Lung (tissue), 12 donors: ENCODE results near the gene PDS5B. TPM values are rescaled to one million over a fixed set of nuclear protein-coding genes. Genes with fewer than 3 reads are reported as not detected.

ENCODE experiments used
- ATAC-seq: fragments of 200-7000 bp; cut with Tn5 transposase; one replicate; pipeline ENCODE4 v1.9.1; 2020; ENCODE audit warnings: moderate number of reproducible peaks; ENCODE audit not compliant: insufficient read depth, low FRiP score
- DNase-seq, 3 donors: peaks; one replicate each; pipeline ENCODE4 v3.0.0-alpha.2; 2013 to 2017
- H3K27ac ChIP-seq, 2 donors: one replicate each; pipeline ENCODE4 v1.5.1; 2013; ENCODE audit warnings: mild to moderate bottlenecking in 2 of 2, moderate library complexity in 2 of 2, control low read depth in 1 of 2, inconsistent platforms in 1 of 2, low read depth in 1 of 2, low read length in 1 of 2
- H3K27me3 ChIP-seq, 3 donors: one replicate each; pipeline ENCODE4 v1.5.1; 2013; ENCODE audit warnings: low read length in 2 of 3; ENCODE audit not compliant: control insufficient read depth in 3 of 3, insufficient read depth in 3 of 3
- H3K36me3 ChIP-seq, 4 donors: one replicate each; pipeline ENCODE4 v1.5.1; 2013; ENCODE audit warnings: low read length in 4 of 4, mild to moderate bottlenecking in 1 of 4, moderate library complexity in 1 of 4; ENCODE audit not compliant: control insufficient read depth in 4 of 4, insufficient read depth in 4 of 4
- H3K4me1 ChIP-seq, 5 donors: one replicate each; pipeline ENCODE4 v1.5.1; 2013; ENCODE audit warnings: low read length in 5 of 5, mild to moderate bottlenecking in 2 of 5, moderate library complexity in 1 of 5; ENCODE audit not compliant: control insufficient read depth in 5 of 5, insufficient read depth in 5 of 5
- H3K4me3 ChIP-seq: one replicate; pipeline ENCODE4 v1.5.1; 2013; ENCODE audit warnings: mild to moderate bottlenecking, control low read depth, moderate library complexity
- H3K9ac ChIP-seq, 2 donors: one replicate each; pipeline ENCODE4 v1.5.1; 2013; ENCODE audit warnings: low read length in 2 of 2, control low read depth in 1 of 2; ENCODE audit not compliant: insufficient read depth in 1 of 2
- H3K9me3 ChIP-seq, 4 donors: one replicate each; pipeline ENCODE4 v1.5.1; 2013; ENCODE audit warnings: low read length in 3 of 4, mild to moderate bottlenecking in 1 of 4, moderate library complexity in 1 of 4; ENCODE audit not compliant: control insufficient read depth in 4 of 4, insufficient read depth in 3 of 4
- CTCF ChIP-seq: IDR thresholded peaks from 2 replicates; pipeline ENCODE4 v1.5.1; 2012; ENCODE audit warnings: mild to moderate bottlenecking; ENCODE audit errors: control extremely low read depth, extremely low read depth
- WGBS, 2 donors: extraction: QIAGEN DNeasy Blood & Tissue Kit; methylation state at CpG; one replicate each; pipeline ENCODE4 v1.1.7; 2013; 5-methylcytosine and 5-hydroxymethylcytosine counted together
- polyA plus RNA-seq, 2 donors: library from polyadenylated mRNA; stranded (reverse); fragments of 200-250 nt; gene quantifications; one replicate each; pipeline ENCODE4 v1.2.1, GENCODE V29; 2013
- total RNA-seq, 2 donors: library from RNA; depleted of rRNA in 1 of 2; stranded (reverse); fragments of >200 nt in 1 of 2; gene quantifications; one replicate each; pipeline ENCODE4 v1.2.1, GENCODE V29; 2014 to 2021
- donor health status: control.
- donor health status: control.
- donor health status: Bipolar disorder and iron deficiency.
- donor health status: healthy.
- donor health status: DM: yes; HTN: yes; CAD: no.

Gene PDS5B
- total and polyA plus RNA-seq, 4 donors, result 5.3 to 111 (median 19.3) TPM

- Histone ChIP-seq H3K36me3 (no peaks in the 10 kb centered on the region), H3K4me3 (no peak overlapping the region), H3K4me1 (no peaks in the 10 kb centered on the region), H3K27me3 (no peaks in the 10 kb centered on the region), H3K9me3 (peaks cover 0 to 10% (median 4%) of the 10 kb centered on the region in 4 donors), H3K27ac (no peak overlapping the region), H3K9ac (no peak overlapping the region)
- 21 to 35% methylated on average over 7 of the region's 7 CpGs for WGBS, 2 donors
- TF ChIP-seq CTCF, result no peak
- ATAC-seq (no peak), DNase-seq (peak in 1 of 3 donors; percentile 24)
Measured at GRCh38 chr13:32811297-32811800, 225.1 kb downstream of the PDS5B start.

DNA sequence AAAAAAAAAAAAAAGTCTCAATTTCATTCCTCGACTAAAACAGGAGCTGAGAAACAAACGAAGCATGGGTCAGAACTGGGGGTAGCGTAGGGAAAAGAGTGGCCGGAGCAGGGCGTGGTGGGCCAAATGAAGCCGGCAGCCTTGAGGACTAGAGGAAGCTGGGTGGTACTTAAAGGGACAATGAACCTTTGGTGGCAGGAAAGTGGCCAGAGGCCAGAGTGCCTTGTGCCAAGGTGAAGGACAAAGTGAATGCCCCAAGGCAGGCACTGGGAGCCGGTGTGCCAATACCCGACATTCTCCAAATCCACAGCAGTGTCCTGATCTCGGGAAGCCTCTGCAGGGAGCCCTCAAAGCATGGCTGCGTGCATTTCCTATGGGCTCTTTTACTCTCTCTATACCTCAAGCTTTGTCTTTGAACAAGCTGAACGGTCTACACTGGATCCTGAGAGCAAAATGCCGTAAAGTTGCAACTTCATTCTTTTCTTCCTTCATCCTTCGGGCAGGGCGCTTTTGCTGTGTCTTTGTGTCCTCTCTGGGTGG, 235.0 kb downstream of the PDS5B start:
- H3K36me3 ChIP-seq, result no peaks in the 10 kb centered on the region
- H3K9ac ChIP-seq, result no peak overlapping the region
- H3K27ac ChIP-seq, result no peak overlapping the region
- no peak for TF ChIP-seq CTCF
- WGBS, 2 donors, result 86 to 91% methylated on average over 14 of the region's 14 CpGs
- ATAC-seq (no peak), DNase-seq (no peak)
- no peaks in the 10 kb centered on the region for H3K9me3 ChIP-seq
- H3K27me3 ChIP-seq, result no peaks in the 10 kb centered on the region
- H3K4me3 ChIP-seq, result no peak overlapping the region
- H3K4me1 ChIP-seq, result peaks cover 0 to 4% (median 0%) of the 10 kb centered on the region in 5 donors

DNA sequence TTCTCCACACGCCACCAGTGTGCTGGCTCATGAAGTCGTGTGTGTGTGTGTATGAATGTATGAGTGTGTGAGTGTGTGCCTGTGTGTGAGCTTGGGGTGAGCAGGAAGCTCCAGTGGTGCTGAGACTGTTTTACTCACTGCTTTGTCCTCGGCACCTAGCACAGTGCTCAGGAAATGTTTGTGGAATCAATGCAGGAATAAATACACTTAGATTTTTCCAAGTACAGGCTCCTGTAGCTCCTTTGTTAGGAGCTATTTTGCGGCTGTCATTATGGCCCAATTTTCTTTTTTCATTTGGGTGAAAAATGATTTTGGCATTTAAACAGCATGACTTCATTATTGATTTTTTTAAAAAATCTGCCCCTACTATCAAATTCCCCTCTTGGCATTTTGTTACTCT, 236.5 kb downstream of the PDS5B start:
- Histone ChIP-seq H3K4me3 (no peak overlapping the region), H3K27me3 (no peaks in the 10 kb centered on the region), H3K36me3 (no peaks in the 10 kb centered on the region), H3K4me1 (peaks cover 0 to 4% (median 0%) of the 10 kb centered on the region in 5 donors), H3K9me3 (no peaks in the 10 kb centered on the region), H3K27ac (no peak overlapping the region), H3K9ac (no peak overlapping the region)
- DNase-seq (no peak), ATAC-seq (no peak)
- no peak for TF ChIP-seq CTCF
- WGBS, 2 donors, result 79 to 85% methylated on average over 4 of the region's 4 CpGs

DNA sequence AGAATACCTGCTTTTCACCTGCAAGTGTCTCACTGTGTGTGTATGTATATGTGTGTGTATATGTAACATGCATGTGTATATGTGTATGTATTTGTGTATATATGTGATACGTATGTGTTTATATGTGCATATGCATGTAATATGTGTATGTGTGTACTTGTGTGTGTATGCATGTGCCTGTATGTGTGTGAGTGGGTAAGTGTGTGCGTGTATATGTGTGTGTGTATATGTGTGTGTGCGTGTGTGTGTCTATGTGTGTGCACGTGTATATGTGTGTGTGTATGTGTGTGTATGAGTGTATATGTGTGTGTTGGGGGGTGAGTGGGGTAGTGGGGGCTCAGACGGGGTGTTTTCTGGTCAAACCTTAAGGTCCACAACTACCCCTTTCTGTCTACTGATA, 237.3 kb downstream of the PDS5B start:
- Histone ChIP-seq H3K36me3 (no peaks in the 10 kb centered on the region), H3K4me1 (peaks cover 0 to 4% (median 0%) of the 10 kb centered on the region in 5 donors), H3K27me3 (no peaks in the 10 kb centered on the region), H3K9me3 (no peaks in the 10 kb centered on the region), H3K9ac (no peak overlapping the region), H3K27ac (no peak overlapping the region), H3K4me3 (no peak overlapping the region)
- no peak for DNase-seq
- ATAC-seq, result no peak
- 91 to 93% methylated on average over 5 of the region's 5 CpGs for WGBS, 2 donors
- TF ChIP-seq CTCF, result no peak
